Smooth muscle cell (in vitro differentiated cells): ENCODE measurements around the gene PLCG1. TPM values are rescaled to one million over a fixed set of nuclear protein-coding genes. Genes with fewer than 3 reads are reported as not detected.

Experiments used
- DNase-seq: peaks from one replicate; lab custom pipeline; 2025; ENCODE audit not compliant: unreplicated experiment; lab: John Stamatoyannopoulos, UW
- H2AFZ ChIP-seq: fragments of 200-600 bp; sonication (generic); 2 replicates; pipeline ENCODE4 v1.6.0; 2016; ENCODE audit warnings: antibody characterized with exemption, low read depth, mild to moderate bottlenecking
- H3F3A ChIP-seq: fragments of 200-600 bp; sonication (generic); 2 replicates; pipeline ENCODE4 v1.6.0; 2017; ENCODE audit warnings: antibody characterized with exemption, low read depth
- H3K27ac ChIP-seq: fragments of 200-600 bp; sonication (generic); 2 replicates; pipeline ENCODE4 v1.5.1; 2016; ENCODE audit warnings: low read depth, mild to moderate bottlenecking
- H3K27me3 ChIP-seq: fragments of 200-600 bp; sonication (generic); 2 replicates; pipeline ENCODE4 v1.6.1; 2016; ENCODE audit warnings: low read depth, mild to moderate bottlenecking
- H3K36me3 ChIP-seq: fragments of 200-600 bp; sonication (generic); 2 replicates; pipeline ENCODE4 v1.5.1; 2016; ENCODE audit warnings: low read depth
- H3K4me1 ChIP-seq: fragments of 200-600 bp; sonication (generic); 2 replicates; pipeline ENCODE4 v1.5.1; 2016; ENCODE audit warnings: low read depth
- H3K4me2 ChIP-seq: fragments of 200-600 bp; sonication (generic); 2 replicates; pipeline ENCODE4 v1.6.0; 2016; ENCODE audit warnings: mild to moderate bottlenecking
- H3K4me3 ChIP-seq: fragments of 200-600 bp; sonication (generic); 2 replicates; pipeline ENCODE4 v1.5.1; 2016; ENCODE audit warnings: mild to moderate bottlenecking
- H3K79me2 ChIP-seq: fragments of 200-600 bp; sonication (generic); 2 replicates; pipeline ENCODE4 v1.6.0; 2016; ENCODE audit warnings: low read depth, mild to moderate bottlenecking
- H3K9ac ChIP-seq: fragments of 200-600 bp; sonication (generic); 2 replicates; pipeline ENCODE4 v1.6.0; 2016; ENCODE audit warnings: low read depth
- H3K9me3 ChIP-seq: fragments of 200-600 bp; sonication (generic); replicated peaks from 2 replicates; pipeline ENCODE4 v1.5.1; 2016; ENCODE audit warnings: low read depth
- H4K20me1 ChIP-seq: fragments of 200-600 bp; sonication (generic); 2 replicates; pipeline ENCODE4 v1.6.0; 2016; ENCODE audit warnings: low read depth
- CTCF ChIP-seq: fragments of 200-600 bp; sonication (generic); IDR thresholded peaks from 2 replicates; pipeline ENCODE4 v1.5.1; 2017; ENCODE audit warnings: borderline replicate concordance, mild to moderate bottlenecking, antibody characterized with exemption; ENCODE audit not compliant: insufficient read depth, poor library complexity, severe bottlenecking
- WGBS: methylation state at CpG from one replicate; pipeline ENCODE4 v1.1.7; 2016; ENCODE audit warnings: low lambda C conversion rate; 5-methylcytosine and 5-hydroxymethylcytosine counted together
- polyA plus RNA-seq: library from polyadenylated mRNA; unstranded; fragments of >200 nt; fragmentation: Nextera tagmentation; extraction: Ambion mirVana; gene quantifications from 2 replicates; pipeline ENCODE4 v1.2.1, GENCODE V29; 2016
- total RNA-seq: library from RNA; depleted of rRNA; stranded (reverse); fragments of >200 nt; gene quantifications from 2 replicates; pipeline ENCODE4 v1.2.3, GENCODE V29; 2014

Gene PLCG1
- total and polyA plus RNA-seq, 2 experiments from 2014 or later, result 36.9 to 45.2 TPM

GRCh38 chr20:41145821-41146620, 8.7 kb downstream of the PLCG1 start:
- H3K4me2 ChIP-seq, result no peak overlapping the region
- no peak overlapping the region for H2AFZ ChIP-seq
- H3K4me3 ChIP-seq, result no peak overlapping the region
- H3K27ac ChIP-seq, result no peak overlapping the region
- H3K4me1 ChIP-seq, result no peaks in the 10 kb centered on the region
- peaks cover 100% of the 10 kb centered on the region for H4K20me1 ChIP-seq
- 97% methylated on average over 12 of the region's 12 CpGs for WGBS
- no peak for TF ChIP-seq CTCF
- no peaks in the 10 kb centered on the region for H3K36me3 ChIP-seq
- H3K9ac ChIP-seq, result no peak overlapping the region
- no peaks in the 10 kb centered on the region for H3F3A ChIP-seq
- peaks cover 100% of the 10 kb centered on the region for H3K79me2 ChIP-seq
- no peaks in the 10 kb centered on the region for H3K27me3 ChIP-seq
- no peak for DNase-seq
- H3K9me3 ChIP-seq, result no peaks in the 10 kb centered on the region

GRCh38 chr20:41147767-41148191, 10.4 kb downstream of the PLCG1 start:
- H3F3A ChIP-seq, result no peaks in the 10 kb centered on the region
- TF ChIP-seq CTCF, result no peak
- DNase-seq, result no peak
- peaks cover 100% of the 10 kb centered on the region for H3K79me2 ChIP-seq
- no peaks in the 10 kb centered on the region for H3K36me3 ChIP-seq
- H3K27ac ChIP-seq, result no peak overlapping the region
- H3K9ac ChIP-seq, result no peak overlapping the region
- no peak overlapping the region for H2AFZ ChIP-seq
- peaks cover 100% of the 10 kb centered on the region for H4K20me1 ChIP-seq
- no peaks in the 10 kb centered on the region for H3K27me3 ChIP-seq
- no peaks in the 10 kb centered on the region for H3K4me1 ChIP-seq
- WGBS, result 91% methylated on average over 8 of the region's 8 CpGs
- H3K9me3 ChIP-seq, result no peaks in the 10 kb centered on the region
- no peak overlapping the region for H3K4me3 ChIP-seq
- H3K4me2 ChIP-seq, result no peak overlapping the region

- Histone ChIP-seq H2AFZ (no peak overlapping the region), H3K4me2 (no peak overlapping the region), H3K4me3 (no peak overlapping the region), H3K36me3 (no peaks in the 10 kb centered on the region), H3K79me2 (peaks cover 100% of the 10 kb centered on the region), H3K9ac (no peak overlapping the region), H3K27me3 (no peaks in the 10 kb centered on the region), H3F3A (no peaks in the 10 kb centered on the region), H3K4me1 (no peaks in the 10 kb centered on the region), H4K20me1 (peaks cover 100% of the 10 kb centered on the region), H3K27ac (no peak overlapping the region), H3K9me3 (no peaks in the 10 kb centered on the region)
- no peak for TF ChIP-seq CTCF
- WGBS, result 84% methylated on average over 5 of the region's 5 CpGs
- no peak for DNase-seq
Measured at GRCh38 chr20:41148942-41149341, 11.6 kb downstream of the PLCG1 start.

- Histone ChIP-seq H3K27me3 (no peaks in the 10 kb centered on the region), H3K4me2 (no peak overlapping the region), H2AFZ (no peak overlapping the region), H3K79me2 (peaks cover 100% of the 10 kb centered on the region), H3K36me3 (no peaks in the 10 kb centered on the region), H4K20me1 (peaks cover 100% of the 10 kb centered on the region), H3K4me3 (no peak overlapping the region), H3F3A (no peaks in the 10 kb centered on the region), H3K9ac (no peak overlapping the region), H3K4me1 (no peaks in the 10 kb centered on the region), H3K27ac (no peak overlapping the region), H3K9me3 (no peaks in the 10 kb centered on the region)
- DNase-seq, result no peak
- no peak for TF ChIP-seq CTCF
- WGBS, result 72% methylated on average over 3 of the region's 3 CpGs
Measured at GRCh38 chr20:41150664-41151063, 13.3 kb downstream of the PLCG1 start.
